Measurements from ENCODE around the gene ESRRG.
"Not testable (repeated sequence)": the region's sequence is repeated elsewhere in the genome, so short reads cannot be mapped to it uniquely, and the experiment has no call there.

ESRRG gene

DNA sequence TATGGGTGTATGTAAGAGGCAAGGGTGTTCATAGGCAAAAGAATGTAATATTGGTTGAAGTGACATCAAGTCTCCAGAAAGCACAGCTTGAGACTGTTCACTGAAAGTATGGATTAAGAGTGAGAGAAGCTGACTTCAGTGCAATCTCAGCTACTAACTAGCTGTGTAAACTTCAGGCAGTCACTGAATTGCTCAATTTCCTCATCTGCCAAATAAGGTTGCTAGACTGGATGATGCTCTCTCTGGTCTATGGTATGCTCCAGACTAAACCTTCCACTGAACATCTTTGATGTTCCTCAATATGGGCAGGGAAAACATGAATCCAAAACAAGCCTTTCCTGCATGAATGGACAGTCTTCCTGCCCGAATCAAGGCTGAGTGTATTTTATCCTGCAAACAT is 188.2 kb downstream of the ESRRG start:
- TF ChIP-seq, protein P1, sequence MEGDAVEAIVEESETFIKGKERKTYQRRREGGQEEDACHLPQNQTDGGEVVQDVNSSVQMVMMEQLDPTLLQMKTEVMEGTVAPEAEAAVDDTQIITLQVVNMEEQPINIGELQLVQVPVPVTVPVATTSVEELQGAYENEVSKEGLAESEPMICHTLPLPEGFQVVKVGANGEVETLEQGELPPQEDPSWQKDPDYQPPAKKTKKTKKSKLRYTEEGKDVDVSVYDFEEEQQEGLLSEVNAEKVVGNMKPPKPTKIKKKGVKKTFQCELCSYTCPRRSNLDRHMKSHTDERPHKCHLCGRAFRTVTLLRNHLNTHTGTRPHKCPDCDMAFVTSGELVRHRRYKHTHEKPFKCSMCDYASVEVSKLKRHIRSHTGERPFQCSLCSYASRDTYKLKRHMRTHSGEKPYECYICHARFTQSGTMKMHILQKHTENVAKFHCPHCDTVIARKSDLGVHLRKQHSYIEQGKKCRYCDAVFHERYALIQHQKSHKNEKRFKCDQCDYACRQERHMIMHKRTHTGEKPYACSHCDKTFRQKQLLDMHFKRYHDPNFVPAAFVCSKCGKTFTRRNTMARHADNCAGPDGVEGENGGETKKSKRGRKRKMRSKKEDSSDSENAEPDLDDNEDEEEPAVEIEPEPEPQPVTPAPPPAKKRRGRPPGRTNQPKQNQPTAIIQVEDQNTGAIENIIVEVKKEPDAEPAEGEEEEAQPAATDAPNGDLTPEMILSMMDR (IDR thresholded peaks at IDR 0.05), result no peak
- no peaks in the 10 kb centered on the region for H3K27me3 ChIP-seq
- H3K36me3 ChIP-seq, result no peaks in the 10 kb centered on the region
- H3K9me3 ChIP-seq, result no peaks in the 10 kb centered on the region
- H3K27ac ChIP-seq, result no peak overlapping the region
- no peaks in the 10 kb centered on the region for H3K4me1 ChIP-seq (ENCODE audit: control insufficient read depth in 1 of 2, insufficient read depth in 1 of 2, low read depth in 1 of 2, low read length in 1 of 2)
- no peak overlapping the region for H3K4me3 ChIP-seq (ENCODE audit: low read depth in 1 of 2, low read length in 1 of 2)

DNA sequence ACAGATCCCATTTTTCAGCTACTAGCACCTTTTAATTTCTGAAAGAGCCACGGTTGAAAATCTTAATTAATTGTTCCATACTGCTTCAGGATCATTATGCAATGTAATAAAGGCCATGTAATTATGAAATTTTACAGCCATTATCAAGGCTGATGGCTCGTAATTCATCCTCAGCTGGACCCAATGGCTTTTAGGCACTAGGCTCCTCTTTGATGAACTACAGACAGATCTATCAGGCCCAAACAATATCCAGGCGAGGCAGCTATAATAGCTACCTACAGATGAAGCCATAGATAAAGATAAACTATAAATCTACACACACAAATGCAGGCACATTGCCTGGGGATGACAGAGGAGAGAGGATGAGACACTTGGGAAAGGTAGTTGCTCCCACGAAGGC is 189.5 kb downstream of the ESRRG start:
- Histone ChIP-seq H3K9me3 (no peaks in the 10 kb centered on the region), H3K27ac (no peak overlapping the region), H3K4me1 (ENCODE audit: control insufficient read depth in 1 of 2, insufficient read depth in 1 of 2, low read depth in 1 of 2, low read length in 1 of 2) (no peaks in the 10 kb centered on the region), H3K36me3 (no peaks in the 10 kb centered on the region), H3K27me3 (no peaks in the 10 kb centered on the region), H3K4me3 (ENCODE audit: low read depth in 1 of 2, low read length in 1 of 2) (no peak overlapping the region)
- TF ChIP-seq, protein P1 (IDR thresholded peaks at IDR 0.05), result no peak

DNA sequence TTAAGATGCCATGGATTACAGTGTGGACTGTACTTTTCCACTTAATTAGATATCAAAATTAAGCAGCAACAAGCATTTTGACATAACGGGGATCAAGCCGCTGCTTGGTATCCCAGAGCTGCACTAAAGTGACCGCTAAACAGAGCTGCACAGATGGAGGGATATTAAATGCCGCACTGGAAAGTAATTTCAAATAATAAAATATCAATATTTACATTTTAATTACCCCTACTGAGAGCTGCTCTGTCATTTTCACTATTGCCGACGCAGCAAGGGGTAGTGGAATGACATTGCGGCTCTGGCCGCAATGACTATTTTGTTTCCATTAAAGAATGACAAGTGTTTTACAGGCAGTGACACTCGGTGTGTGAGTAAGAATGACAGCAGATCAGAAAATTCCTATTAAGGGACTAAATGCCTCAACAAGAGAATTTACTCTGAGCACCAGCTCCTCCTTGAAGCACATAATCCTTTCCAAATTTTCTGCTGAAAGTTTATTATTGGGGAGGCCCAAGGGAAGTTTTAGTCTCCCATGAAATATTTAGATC is 190.9 kb downstream of the ESRRG start:
- TF ChIP-seq, protein P1 (IDR thresholded peaks at IDR 0.05), result no peak
- no peaks in the 10 kb centered on the region for H3K36me3 ChIP-seq
- H3K27ac ChIP-seq, result no peak overlapping the region
- no peaks in the 10 kb centered on the region for H3K9me3 ChIP-seq
- no peak overlapping the region for H3K4me3 ChIP-seq (ENCODE audit: low read depth in 1 of 2, low read length in 1 of 2)
- H3K4me1 ChIP-seq (ENCODE audit: control insufficient read depth in 1 of 2, insufficient read depth in 1 of 2, low read depth in 1 of 2, low read length in 1 of 2), result no peaks in the 10 kb centered on the region
- H3K27me3 ChIP-seq, result no peaks in the 10 kb centered on the region

DNA sequence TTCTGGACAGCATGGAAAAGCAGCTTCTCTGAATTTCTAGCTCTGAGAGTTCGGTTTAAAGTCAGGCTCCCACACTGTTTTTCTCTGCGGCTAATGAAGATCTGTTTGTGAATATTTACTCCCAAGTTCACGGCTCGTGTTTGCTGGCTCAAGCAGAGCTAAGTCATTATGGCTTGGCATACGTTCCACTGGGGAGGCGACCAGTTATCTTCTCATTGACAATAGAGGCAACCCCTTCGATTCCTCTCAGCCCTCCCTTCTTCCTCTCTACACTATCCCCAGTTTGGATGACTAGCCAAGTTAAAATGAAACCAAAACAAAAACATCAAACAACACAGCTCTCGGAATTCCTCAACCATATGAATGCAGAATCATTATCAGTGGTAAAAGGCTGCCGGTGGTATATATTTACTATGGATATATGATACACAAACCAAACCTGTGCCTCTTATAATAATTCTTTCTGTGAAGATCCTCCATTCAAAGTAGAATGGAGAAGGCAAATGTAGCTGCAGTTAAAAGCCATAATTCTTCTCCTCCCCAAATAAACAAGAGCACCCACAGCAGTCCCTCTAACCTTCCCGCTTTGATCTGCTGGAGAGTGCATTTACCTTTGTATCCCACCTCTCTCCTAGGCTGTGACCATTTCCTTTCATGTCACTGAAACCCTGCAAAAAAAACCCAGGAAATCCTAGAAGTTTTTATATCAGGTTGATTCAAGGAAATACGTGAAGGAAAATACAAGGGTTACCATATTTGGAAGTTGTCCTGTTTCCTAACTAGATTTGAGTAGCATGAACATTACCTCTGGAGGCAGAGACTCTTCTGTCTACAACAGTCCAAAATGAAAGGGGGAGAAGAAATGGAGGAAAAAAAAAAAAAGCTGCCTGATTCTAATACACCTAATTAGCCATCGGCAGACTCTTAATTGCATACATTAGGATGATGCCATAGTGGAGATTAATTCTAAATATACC is 191.7 kb downstream of the ESRRG start:
- TF ChIP-seq, protein P1 (IDR thresholded peaks at IDR 0.05), result no peak
- Histone ChIP-seq H3K4me1 (ENCODE audit: control insufficient read depth in 1 of 2, insufficient read depth in 1 of 2, low read depth in 1 of 2, low read length in 1 of 2) (no peaks in the 10 kb centered on the region), H3K27ac (no peak overlapping the region), H3K9me3 (no peaks in the 10 kb centered on the region), H3K27me3 (no peaks in the 10 kb centered on the region), H3K36me3 (no peaks in the 10 kb centered on the region), H3K4me3 (ENCODE audit: low read depth in 1 of 2, low read length in 1 of 2) (no peak overlapping the region)

DNA sequence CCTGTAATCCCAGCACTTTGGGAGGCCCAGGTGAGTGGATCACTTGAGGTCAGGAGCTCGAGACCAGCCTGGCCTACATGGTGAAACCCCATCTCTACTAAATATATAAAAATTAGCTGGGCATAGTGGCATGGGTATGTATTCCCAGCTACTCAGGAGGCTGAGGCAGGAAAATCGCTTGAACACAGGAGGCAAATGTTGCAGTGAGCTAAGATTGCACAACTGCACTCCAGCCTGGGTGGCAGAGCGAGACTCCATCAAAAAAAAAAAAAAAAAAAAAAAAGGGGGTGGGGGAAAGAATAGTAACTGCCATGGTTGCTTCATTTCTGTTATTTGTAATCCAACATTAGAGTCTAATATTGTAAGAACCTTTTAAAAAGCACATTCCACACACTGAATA is 193.4 kb downstream of the ESRRG start:
- H3K27ac ChIP-seq; H3K27me3 ChIP-seq; H3K36me3 ChIP-seq; H3K4me3 ChIP-seq (ENCODE audit: low read depth in 1 of 2, low read length in 1 of 2); H3K9me3 ChIP-seq; H3K4me1 ChIP-seq (ENCODE audit: control insufficient read depth in 1 of 2, insufficient read depth in 1 of 2, low read depth in 1 of 2, low read length in 1 of 2): not testable (repeated sequence)

DNA sequence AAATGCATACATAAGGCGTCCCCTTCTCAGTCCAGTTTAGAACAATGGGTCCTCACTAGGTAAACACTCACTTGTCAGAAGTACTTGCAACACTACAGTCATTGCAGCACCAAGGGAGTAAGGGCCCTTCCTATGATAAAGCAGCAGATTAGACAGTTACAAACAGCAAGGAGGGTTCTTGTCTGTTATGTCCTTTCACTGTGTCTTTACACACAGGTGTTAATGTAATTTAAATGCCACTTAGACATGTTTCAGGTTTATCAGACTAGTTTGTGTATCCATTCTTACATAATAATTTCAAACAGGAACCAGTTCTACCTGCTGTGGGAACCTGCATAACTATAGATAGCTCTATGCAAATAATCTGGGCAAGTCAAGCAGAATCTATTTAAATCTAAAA is 194.4 kb downstream of the ESRRG start:
- Histone ChIP-seq H3K4me1 (ENCODE audit: control insufficient read depth in 1 of 2, insufficient read depth in 1 of 2, low read depth in 1 of 2, low read length in 1 of 2) (no peaks in the 10 kb centered on the region), H3K9me3 (no peaks in the 10 kb centered on the region), H3K4me3 (ENCODE audit: low read depth in 1 of 2, low read length in 1 of 2) (no peak overlapping the region), H3K36me3 (no peaks in the 10 kb centered on the region), H3K27ac (no peak overlapping the region), H3K27me3 (no peaks in the 10 kb centered on the region)
- TF ChIP-seq, protein P1 (IDR thresholded peaks at IDR 0.05), result no peak
